Stimulated activated naive B cell treated with anti-CD40 and anti-IgM and Interleukin-4, amounts not matched to agents 10 μg/mL and 1 μg/mL and 100 μg/mL, for 72 hours (primary cell): Measurements from ENCODE around the gene TSHZ2.

ENCODE experiments used
- ATAC-seq, 2 donors: fragments of 150-1000 bp; cut with Tn5 transposase; replicated peaks; 2 replicates each; pipeline ENCODE4 v1.10.0; 2021; ENCODE audit warnings: moderate library complexity in 1 of 2
- DNase-seq: peaks from one replicate; pipeline ENCODE4 v3.0.0; 2021
- H3K27ac Mint-ChIP-seq: one replicate; pipeline ENCODE4 v1.8.0; 2022; ENCODE audit warnings: mild to moderate bottlenecking, mixed read lengths
- H3K27me3 Mint-ChIP-seq, 2 donors: one replicate each; pipeline ENCODE4 v1.8.0; 2022; ENCODE audit warnings: mixed read lengths in 2 of 2
- H3K36me3 Mint-ChIP-seq, 2 donors: one replicate each; pipeline ENCODE4 v1.8.0; 2022; ENCODE audit warnings: mixed read lengths in 2 of 2, mild to moderate bottlenecking in 1 of 2
- H3K4me1 Mint-ChIP-seq, 2 donors: one replicate each; pipeline ENCODE4 v1.8.0; 2022; ENCODE audit warnings: mixed read lengths in 2 of 2, mild to moderate bottlenecking in 1 of 2
- H3K4me3 Mint-ChIP-seq, 2 donors: one replicate each; pipeline ENCODE4 v1.8.0; 2022; ENCODE audit warnings: mild to moderate bottlenecking in 2 of 2, mixed read lengths in 2 of 2, moderate library complexity in 1 of 2
- H3K9me3 Mint-ChIP-seq, 2 donors: one replicate each; pipeline ENCODE4 v1.8.0; 2022; ENCODE audit warnings: mixed read lengths in 2 of 2, mild to moderate bottlenecking in 1 of 2

Gene TSHZ2

GRCh38 chr20:53298911-53299310 lies 326.8 kb downstream of the TSHZ2 start:
- Mint-ChIP-seq H3K27ac (no peak overlapping the region), H3K27me3 (peaks cover 31 to 48% of the 10 kb centered on the region in 2 donors), H3K9me3 (no peaks in the 10 kb centered on the region), H3K4me1 (no peaks in the 10 kb centered on the region), H3K4me3 (no peak overlapping the region), H3K36me3 (no peaks in the 10 kb centered on the region)
- DNase-seq: no peak
- ATAC-seq: no peak

DNA sequence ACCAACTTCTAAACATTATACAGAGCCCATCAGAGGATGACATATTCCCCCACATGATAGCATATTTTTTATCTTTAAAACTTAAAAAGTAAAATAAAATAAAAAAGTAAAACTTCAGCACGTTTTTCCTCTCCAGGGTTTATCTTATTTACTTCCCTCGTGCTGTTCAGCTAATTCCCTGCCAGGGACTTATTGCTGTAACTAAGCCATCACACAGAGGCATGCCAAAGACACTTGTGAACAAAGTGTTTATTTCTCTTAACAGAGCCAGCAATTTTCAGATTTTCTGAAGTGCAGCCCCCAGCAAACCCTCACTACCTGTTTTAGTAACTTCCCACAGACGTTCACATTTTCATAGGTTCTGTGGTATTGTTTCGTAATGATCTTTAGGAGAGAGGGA lies 327.7 kb downstream of the TSHZ2 start:
- no peak overlapping the region for H3K4me3 Mint-ChIP-seq
- no peak for ATAC-seq
- H3K36me3 Mint-ChIP-seq: no peaks in the 10 kb centered on the region
- H3K4me1 Mint-ChIP-seq: no peaks in the 10 kb centered on the region
- peaks cover 29 to 45% of the 10 kb centered on the region in 2 donors for H3K27me3 Mint-ChIP-seq
- H3K9me3 Mint-ChIP-seq: no peaks in the 10 kb centered on the region
- no peak overlapping the region for H3K27ac Mint-ChIP-seq
- no peak for DNase-seq

GRCh38 chr20:53301869-53302268 lies 329.7 kb downstream of the TSHZ2 start:
- H3K9me3 Mint-ChIP-seq: no peaks in the 10 kb centered on the region
- no peak overlapping the region for H3K27ac Mint-ChIP-seq
- no peak overlapping the region for H3K4me3 Mint-ChIP-seq
- ATAC-seq: no peak
- DNase-seq: no peak
- H3K27me3 Mint-ChIP-seq: peaks cover 38% of the 10 kb centered on the region in 2 donors
- no peaks in the 10 kb centered on the region for H3K36me3 Mint-ChIP-seq
- H3K4me1 Mint-ChIP-seq: peaks cover 0 to 4% of the 10 kb centered on the region in 2 donors

DNA sequence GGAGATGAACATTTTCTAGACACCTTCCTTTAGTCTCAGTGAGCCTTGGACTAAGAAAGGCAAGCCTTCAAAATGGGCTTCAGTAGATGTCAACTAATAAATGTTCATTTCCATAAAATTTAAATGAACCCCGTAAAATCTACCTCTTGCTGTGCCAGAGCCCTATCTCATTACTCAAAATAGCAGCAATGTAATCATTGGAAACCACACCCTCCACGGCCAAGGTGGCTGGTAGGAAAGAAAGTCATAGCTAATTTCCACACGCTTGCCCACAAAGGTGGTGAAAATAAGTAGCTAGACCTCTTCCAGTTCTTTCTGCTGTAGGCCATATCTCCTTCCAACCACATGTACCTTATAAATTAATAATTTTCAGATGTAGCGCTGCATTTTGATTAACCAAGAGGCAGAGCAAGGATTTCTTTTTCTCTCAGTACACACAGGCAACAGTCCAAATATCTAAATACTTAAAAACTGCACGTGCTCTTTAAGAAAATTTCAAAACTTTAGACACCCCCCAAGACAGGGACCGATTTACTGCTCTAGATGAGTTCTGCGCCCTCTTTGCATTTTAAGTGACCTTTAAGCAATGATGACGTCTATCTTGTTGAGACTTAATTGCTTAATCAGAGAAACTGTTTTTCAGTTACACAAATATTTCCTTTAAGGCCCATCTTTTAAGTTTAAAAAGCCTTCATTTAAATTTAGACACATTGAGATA lies 330.7 kb downstream of the TSHZ2 start:
- Mint-ChIP-seq H3K36me3 (no peaks in the 10 kb centered on the region), H3K4me1 (peaks cover 0 to 4% of the 10 kb centered on the region in 2 donors), H3K27ac (no peak overlapping the region), H3K9me3 (no peaks in the 10 kb centered on the region), H3K27me3 (peaks cover 35 to 44% of the 10 kb centered on the region in 2 donors), H3K4me3 (no peak overlapping the region)
- DNase-seq: no peak
- no peak for ATAC-seq

- peaks cover 0 to 4% of the 10 kb centered on the region in 2 donors for H3K4me1 Mint-ChIP-seq
- H3K4me3 Mint-ChIP-seq: no peak overlapping the region
- no peaks in the 10 kb centered on the region for H3K36me3 Mint-ChIP-seq
- H3K27ac Mint-ChIP-seq: no peak overlapping the region
- H3K27me3 Mint-ChIP-seq: peaks cover 35 to 45% of the 10 kb centered on the region in 2 donors
- no peaks in the 10 kb centered on the region for H3K9me3 Mint-ChIP-seq
- no peak for ATAC-seq
- no peak for DNase-seq
These were observed 331.2 kb downstream of the TSHZ2 start for GRCh38 chr20:53303413-53303760.

DNA sequence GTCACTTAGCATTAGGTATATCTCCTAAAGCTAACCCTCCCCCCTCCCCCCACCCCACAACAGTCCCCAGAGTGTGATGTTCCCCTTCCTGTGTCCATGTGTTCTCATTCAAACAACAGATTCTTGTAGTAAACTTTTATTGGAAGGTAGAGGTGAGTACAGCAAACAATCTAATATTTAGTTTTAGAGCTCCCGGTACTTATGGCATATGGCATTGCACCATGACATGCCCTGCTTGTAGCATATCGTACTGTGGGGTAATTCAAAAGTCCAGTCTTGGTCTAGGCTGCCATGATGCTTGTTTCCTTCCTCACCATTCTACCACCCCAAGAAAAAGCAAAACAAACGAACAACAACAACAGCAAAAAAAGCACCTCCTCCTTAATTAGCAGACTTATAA lies 332.0 kb downstream of the TSHZ2 start:
- H3K27ac Mint-ChIP-seq: no peak overlapping the region

GRCh38 chr20:53306192-53306805 lies 334.1 kb downstream of the TSHZ2 start:
- no peak for ATAC-seq
- no peak for DNase-seq
- no peaks in the 10 kb centered on the region for H3K9me3 Mint-ChIP-seq
- H3K4me3 Mint-ChIP-seq: no peak overlapping the region
- H3K27ac Mint-ChIP-seq: no peak overlapping the region
- peaks cover 13 to 39% of the 10 kb centered on the region in 2 donors for H3K27me3 Mint-ChIP-seq
- no peaks in the 10 kb centered on the region for H3K36me3 Mint-ChIP-seq
- H3K4me1 Mint-ChIP-seq: peaks cover 0 to 4% of the 10 kb centered on the region in 2 donors

More for the DNA sequence above, 332.0 kb downstream of the TSHZ2 start:
- ATAC-seq (no peak), DNase-seq (no peak)
- H3K27me3 Mint-ChIP-seq: peaks cover 30 to 46% of the 10 kb centered on the region in 2 donors
- no peaks in the 10 kb centered on the region for H3K36me3 Mint-ChIP-seq
- peaks cover 0 to 4% of the 10 kb centered on the region in 2 donors for H3K4me1 Mint-ChIP-seq
- no peaks in the 10 kb centered on the region for H3K9me3 Mint-ChIP-seq
- H3K4me3 Mint-ChIP-seq: no peak overlapping the region

- no peaks in the 10 kb centered on the region for H3K36me3 Mint-ChIP-seq
- no peak overlapping the region for H3K4me3 Mint-ChIP-seq
- no peaks in the 10 kb centered on the region for H3K9me3 Mint-ChIP-seq
- DNase-seq (no peak), ATAC-seq (no peak)
- H3K27ac Mint-ChIP-seq: no peak overlapping the region
- H3K4me1 Mint-ChIP-seq: peaks cover 0 to 4% of the 10 kb centered on the region in 2 donors
- peaks cover 13 to 34% of the 10 kb centered on the region in 2 donors for H3K27me3 Mint-ChIP-seq
These were observed 335.9 kb downstream of the TSHZ2 start for GRCh38 chr20:53307964-53308597.

GRCh38 chr20:53309515-53309914 lies 337.4 kb downstream of the TSHZ2 start:
- Mint-ChIP-seq H3K4me3 (no peak overlapping the region), H3K27ac (no peak overlapping the region), H3K9me3 (no peaks in the 10 kb centered on the region), H3K4me1 (peaks cover 0 to 4% of the 10 kb centered on the region in 2 donors), H3K36me3 (no peaks in the 10 kb centered on the region), H3K27me3 (peaks cover 18 to 28% of the 10 kb centered on the region in 2 donors)
- DNase-seq: no peak
- ATAC-seq: no peak

GRCh38 chr20:53312957-53313356 lies 340.8 kb downstream of the TSHZ2 start:
- ATAC-seq: no peak
- peaks cover 0 to 2% of the 10 kb centered on the region in 2 donors for H3K9me3 Mint-ChIP-seq
- H3K4me3 Mint-ChIP-seq: no peak overlapping the region
- peaks cover 20 to 25% of the 10 kb centered on the region in 2 donors for H3K27me3 Mint-ChIP-seq
- no peak overlapping the region for H3K27ac Mint-ChIP-seq
- DNase-seq: no peak
- H3K36me3 Mint-ChIP-seq: no peaks in the 10 kb centered on the region
- H3K4me1 Mint-ChIP-seq: no peaks in the 10 kb centered on the region

DNA sequence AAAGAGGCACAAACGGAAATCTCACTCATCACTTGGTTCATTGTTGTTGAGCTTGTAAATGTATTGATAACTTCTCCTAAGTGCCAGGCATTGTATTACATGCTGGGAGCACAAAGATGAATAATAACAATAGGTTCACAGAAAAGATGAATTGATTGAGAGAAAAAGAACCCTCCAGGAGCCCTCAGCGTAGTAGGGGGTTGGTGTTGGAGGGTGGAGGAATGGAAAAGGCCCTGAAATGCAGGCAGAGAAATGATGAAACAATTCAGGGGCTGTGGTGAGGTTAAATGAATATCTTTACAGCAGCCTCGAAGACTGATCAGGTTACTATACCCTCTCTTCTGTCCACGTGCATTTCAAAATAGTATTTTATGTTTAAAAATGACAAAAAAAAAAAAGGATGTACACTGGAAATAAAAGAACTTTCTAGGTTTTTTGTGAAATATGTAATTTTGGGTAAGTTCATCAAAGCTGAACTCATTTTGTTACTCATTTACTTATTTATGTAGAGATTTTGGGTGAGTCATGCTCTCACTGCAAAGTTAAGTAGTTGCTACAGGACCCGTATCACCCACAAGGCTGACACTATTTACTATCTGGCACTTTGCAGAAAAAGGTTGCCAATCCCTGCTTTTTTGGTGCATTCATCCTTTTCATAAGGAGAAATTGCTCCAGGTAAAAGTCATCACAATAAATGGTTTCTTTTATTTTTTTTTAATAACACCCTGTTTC lies 344.2 kb downstream of the TSHZ2 start:
- no peaks in the 10 kb centered on the region for H3K36me3 Mint-ChIP-seq

DNA sequence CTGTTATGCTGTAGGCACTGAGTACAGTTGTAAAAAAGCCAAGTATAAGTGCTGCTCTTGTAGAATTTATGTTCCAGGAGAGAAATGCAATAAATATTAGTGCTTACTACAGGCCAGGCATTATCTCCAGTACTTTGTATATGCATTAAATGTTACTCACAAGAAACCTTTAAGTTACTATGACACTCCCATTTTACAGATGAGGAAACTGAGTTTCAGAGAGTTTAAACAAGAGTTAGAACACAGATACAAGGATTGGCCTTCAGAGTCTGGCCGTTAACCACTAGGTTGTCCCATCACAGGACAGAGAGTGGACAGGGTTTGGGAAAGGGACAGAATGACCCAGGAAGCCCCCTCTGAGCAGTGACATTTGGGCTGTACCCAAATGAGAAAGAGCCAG lies 347.0 kb downstream of the TSHZ2 start:
- no peak for ATAC-seq
- DNase-seq: no peak
- Mint-ChIP-seq H3K4me1 (no peaks in the 10 kb centered on the region), H3K27ac (no peak overlapping the region), H3K9me3 (peaks cover 5 to 8% of the 10 kb centered on the region in 2 donors), H3K36me3 (no peaks in the 10 kb centered on the region), H3K4me3 (no peak overlapping the region), H3K27me3 (peaks cover 14 to 30% of the 10 kb centered on the region in 2 donors)

More for the DNA sequence above, 344.2 kb downstream of the TSHZ2 start:
- H3K4me3 Mint-ChIP-seq: no peak overlapping the region
- no peak overlapping the region for H3K27ac Mint-ChIP-seq
- ATAC-seq (no peak), DNase-seq (no peak)
- H3K9me3 Mint-ChIP-seq: peaks cover 5 to 8% of the 10 kb centered on the region in 2 donors
- H3K4me1 Mint-ChIP-seq: no peaks in the 10 kb centered on the region
- H3K27me3 Mint-ChIP-seq: peaks cover 14 to 26% of the 10 kb centered on the region in 2 donors

DNA sequence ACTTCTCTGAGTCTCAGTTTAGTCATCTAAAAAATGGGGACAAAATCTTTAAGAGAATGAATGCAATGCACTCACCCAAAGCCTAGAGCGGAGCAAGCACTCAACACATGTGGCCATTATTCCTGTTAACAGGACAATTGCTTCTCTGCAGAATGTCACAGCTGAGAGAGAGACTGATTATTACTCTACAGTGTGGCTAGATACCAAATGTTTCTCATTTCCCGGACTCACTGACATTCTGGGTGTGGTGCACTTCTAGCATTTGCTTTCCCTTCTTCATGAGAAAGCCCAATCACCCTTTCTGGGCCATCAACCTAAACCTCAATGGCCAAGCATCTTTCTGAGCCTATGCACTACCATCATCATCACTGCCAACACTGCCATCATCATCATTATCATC lies 347.6 kb downstream of the TSHZ2 start:
- ATAC-seq: no peak
- Mint-ChIP-seq H3K4me1 (no peaks in the 10 kb centered on the region), H3K4me3 (no peak overlapping the region), H3K36me3 (no peaks in the 10 kb centered on the region), H3K27ac (no peak overlapping the region), H3K27me3 (peaks cover 18 to 26% of the 10 kb centered on the region in 2 donors), H3K9me3 (peaks cover 5 to 8% of the 10 kb centered on the region in 2 donors)
- DNase-seq: no peak

GRCh38 chr20:53320701-53321100 lies 348.5 kb downstream of the TSHZ2 start:
- H3K9me3 Mint-ChIP-seq: peaks cover 5 to 8% of the 10 kb centered on the region in 2 donors
- H3K27ac Mint-ChIP-seq: no peak overlapping the region
- ATAC-seq: no peak

More at GRCh38 chr20:53320701-53321100, 348.5 kb downstream of the TSHZ2 start:
- DNase-seq: no peak
- no peaks in the 10 kb centered on the region for H3K36me3 Mint-ChIP-seq
- H3K4me1 Mint-ChIP-seq: no peaks in the 10 kb centered on the region
- peaks cover 25 to 26% of the 10 kb centered on the region in 2 donors for H3K27me3 Mint-ChIP-seq
- H3K4me3 Mint-ChIP-seq: no peak overlapping the region
